ENCODE data around the gene PLCB3.
"Not testable (repeated sequence)": the region's sequence is repeated elsewhere in the genome, so short reads cannot be mapped to it uniquely, and the experiment has no call there.

PLCB3 gene

DNA sequence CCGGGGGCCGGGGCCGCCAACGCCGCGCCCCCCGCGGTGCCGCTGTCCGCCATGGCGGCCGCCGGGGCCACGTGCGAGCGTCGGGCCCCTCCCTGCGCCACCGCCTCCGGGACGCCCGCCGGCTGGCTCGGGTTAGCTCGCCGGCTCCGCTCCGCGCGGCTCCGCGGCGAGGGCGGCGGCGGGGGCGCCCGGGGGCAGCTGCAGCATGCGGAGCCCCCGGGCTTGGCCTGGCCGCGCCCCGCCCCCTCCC is 4.8 kb upstream of the PLCB3 start:
- in situ Hi-C loops (cut with HindIII; ENCODE audit: low pct_ligation_motif_present, low pct_unique_long_range_greater_than_20kb, low sequenced_read_pairs); DNase-seq: not testable (repeated sequence)

DNA sequence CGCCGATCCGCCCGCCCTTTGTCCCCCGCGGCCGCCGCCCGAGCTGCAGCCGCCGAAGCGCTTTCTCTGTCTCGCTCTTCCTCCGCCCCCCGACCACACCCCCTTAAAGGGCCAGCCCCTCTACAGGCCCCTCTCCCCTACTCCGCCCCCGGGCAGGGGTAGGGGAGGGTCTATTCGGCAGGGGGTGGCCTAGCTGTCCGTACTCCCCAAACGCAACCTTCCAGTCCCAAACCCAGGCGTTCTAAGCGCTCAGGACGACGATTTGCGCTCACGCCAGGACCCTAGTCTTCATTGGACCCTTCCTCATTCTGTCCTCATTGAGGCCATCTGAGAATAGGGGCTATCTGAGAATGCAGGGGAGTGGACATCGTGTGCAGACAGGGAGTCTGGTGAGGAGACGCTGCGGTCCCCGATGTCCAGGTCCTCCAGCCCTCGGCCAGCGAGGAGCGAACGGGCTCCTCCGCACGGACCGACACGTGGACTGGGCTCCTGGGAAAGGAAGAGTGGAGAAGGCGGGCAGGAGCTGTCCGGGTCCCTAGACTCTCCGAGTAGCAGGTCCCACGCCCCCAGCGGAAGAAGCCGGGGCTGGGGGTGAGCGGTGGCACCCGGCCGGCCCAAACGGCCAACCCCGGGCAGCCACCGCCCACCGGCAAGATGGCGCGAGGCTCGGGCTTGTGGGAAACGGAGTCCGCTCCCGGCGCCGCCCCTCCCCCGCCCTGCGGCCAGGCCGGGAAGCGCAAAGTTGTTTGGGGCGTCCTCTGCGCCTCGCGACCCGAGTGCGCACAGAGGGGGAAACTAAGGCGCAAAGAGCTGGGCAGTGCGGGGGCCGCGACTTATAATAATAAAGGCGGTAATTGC is 4.2 kb upstream of the PLCB3 start, which contains the start of gene PPP1R14B:
Gene PPP1R14B (minus strand): TSS at position 73 of the 858 bp plus-strand sequence. CDS start 270 bp downstream, outside the sequence.
- in situ Hi-C loops (cut with HindIII; ENCODE audit: low pct_ligation_motif_present, low pct_unique_long_range_greater_than_20kb, low sequenced_read_pairs): no loop called here
- DNase-seq: peak; percentile 83

DNA sequence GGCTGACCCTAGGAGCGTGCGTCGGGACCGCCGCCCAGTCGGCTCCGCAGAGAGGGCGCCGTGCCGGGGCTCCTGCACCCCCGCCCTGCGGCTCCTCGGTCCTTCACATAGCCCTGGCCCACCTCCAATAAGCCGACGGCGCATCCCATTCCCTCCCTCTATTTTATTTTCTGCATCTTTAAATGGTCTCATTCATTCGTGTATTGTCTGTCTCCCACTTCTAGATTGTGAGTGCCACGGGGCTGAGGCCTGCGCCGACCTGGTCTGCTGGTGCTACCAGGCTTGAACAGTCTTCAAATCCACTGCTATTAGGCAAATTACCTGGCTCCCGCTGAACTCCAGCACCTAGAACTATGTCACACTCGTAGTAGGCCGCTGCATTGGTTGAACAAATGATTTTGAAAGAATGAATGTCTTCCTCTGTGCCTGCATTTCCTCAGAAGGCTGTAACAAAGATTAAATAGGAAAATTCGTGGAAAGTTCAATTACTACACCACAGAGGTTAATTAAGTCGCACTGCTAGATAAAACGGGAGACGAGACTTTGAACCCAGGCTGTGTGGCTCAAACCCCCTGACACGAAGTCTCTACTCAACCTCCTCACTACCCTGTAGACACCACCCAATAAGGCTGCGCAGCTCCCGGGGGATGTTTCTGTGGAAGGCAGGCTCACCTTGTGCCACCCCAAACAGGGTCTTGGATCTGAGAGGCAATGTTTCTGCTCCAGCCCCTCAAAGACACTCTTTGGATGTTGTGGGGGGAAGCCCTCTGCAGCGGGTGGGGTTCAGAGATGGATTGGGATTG is 3.4 kb upstream of the PLCB3 start:
- no peak for DNase-seq
- in situ Hi-C loops (cut with HindIII; ENCODE audit: low pct_ligation_motif_present, low pct_unique_long_range_greater_than_20kb, low sequenced_read_pairs): no loop called here

DNA sequence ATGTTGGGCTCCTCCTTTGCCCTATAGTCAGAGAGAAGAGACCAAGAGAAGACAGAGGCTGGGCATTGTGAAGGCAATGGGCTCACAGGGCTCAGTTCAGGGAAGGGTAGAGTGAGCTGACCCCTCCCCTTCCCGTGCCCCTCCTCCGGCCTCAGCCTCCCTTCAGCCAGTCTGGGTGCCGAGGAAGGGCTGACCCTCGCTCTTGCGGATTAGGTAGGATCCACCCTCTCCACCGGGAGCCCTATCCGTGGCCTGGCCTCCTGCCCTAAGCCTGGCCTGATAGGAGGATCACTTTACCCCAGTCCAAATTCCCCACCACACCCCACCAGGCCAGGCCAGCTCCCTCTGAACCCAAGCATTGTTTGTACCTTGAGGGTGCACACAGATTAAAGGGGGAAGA is 2.8 kb upstream of the PLCB3 start:
- DNase-seq: no peak
- in situ Hi-C loops (cut with HindIII; ENCODE audit: low pct_ligation_motif_present, low pct_unique_long_range_greater_than_20kb, low sequenced_read_pairs): no loop called here

DNA sequence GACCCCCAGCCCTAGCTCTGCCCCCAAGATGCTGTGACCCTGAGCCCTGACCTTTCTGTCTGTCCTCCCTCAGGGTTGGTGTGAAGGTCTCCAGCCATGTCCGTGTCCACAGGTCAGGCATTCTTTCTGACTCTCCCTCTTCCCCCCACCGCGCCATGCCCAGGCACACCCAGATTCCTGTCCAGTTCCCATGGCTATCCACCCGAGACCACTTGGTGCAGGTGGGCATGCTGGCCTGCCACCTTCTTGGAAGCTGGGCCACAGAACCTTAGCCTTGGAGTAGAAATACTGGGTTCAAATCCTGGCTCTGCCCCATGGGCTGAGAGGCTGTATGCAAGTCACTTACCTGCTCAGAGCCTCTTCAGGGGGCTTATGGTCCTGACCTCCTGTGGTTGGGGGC is 2.3 kb upstream of the PLCB3 start:
- in situ Hi-C loops (cut with HindIII; ENCODE audit: low pct_ligation_motif_present, low pct_unique_long_range_greater_than_20kb, low sequenced_read_pairs): no loop called here

DNA sequence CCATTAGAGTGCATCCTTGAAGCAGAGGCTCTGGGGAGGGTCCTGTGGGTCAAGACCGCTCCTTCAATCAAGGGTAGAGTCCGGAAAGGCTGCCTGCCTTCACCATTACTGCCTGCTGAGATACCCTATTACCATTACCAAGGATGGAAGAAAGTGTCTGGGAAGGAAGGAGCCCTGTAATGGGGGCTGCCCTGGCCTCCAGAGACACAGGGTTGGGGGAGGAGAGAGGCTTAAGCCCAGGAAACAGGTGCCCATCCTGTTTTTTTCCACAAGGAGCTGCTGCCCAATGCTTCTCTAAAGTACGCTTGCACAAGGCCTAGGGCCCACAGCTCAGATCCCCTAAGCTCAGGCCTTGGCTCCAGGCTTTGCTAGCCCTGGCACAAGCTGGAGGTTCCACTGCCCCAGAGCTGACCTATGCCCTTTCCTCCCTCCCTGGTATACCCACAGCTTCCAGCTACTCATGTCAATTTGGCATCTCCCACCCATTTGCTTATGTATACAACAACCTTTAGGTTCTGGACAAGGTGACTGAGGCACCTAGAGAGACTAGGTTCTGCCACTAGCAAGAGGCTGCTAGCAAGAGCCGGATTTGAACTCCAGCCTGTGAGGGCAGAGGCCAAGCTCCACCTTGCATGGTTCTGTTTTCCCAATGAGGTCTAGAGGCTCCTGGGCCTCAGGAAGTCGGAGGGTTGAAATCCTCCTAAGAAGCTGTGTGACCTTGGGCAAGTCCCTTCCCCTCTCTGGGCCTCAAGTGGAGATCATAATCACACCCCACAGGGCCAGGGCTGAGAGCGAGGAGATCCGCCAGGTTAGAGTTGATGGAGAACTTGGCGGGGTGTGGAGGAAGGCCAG is 1.5 kb upstream of the PLCB3 start:
- no peak for DNase-seq
- in situ Hi-C loops (cut with HindIII; ENCODE audit: low pct_ligation_motif_present, low pct_unique_long_range_greater_than_20kb, low sequenced_read_pairs): no loop called here

More for the DNA sequence above, 2.3 kb upstream of the PLCB3 start:
- no peak for DNase-seq

DNA sequence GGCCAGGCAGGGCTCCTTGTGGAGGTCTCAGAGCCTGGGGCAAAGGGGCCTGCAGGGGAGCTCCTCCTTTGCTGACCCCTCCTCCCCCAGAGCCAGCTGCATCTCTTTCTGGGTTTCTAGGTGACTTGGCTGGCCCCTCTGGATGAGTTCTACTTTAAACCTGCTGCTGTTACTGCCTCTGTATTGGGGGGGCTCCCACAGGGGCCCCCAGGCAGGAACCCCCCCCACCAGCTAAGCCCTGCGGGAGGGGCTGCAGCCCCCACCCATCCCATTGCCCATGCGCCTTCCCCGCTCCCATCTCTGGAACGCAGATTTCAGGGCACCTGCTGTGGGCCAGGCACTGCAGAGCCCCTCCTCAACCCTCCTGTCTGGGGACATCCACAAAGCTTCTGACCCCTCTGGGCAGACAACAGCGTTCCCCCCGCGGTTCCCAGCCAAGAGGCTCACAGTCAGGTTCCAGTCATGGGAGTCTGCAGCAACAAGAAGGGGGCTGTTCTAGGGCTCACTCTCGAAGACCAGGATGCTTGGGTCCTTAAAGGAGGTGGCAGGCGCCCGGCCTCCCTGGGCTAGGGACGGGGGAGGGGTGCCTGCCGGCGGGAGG is 815 bp upstream of the PLCB3 start:
- in situ Hi-C loops (cut with HindIII; ENCODE audit: low pct_ligation_motif_present, low pct_unique_long_range_greater_than_20kb, low sequenced_read_pairs): no loop called here
- DNase-seq: no peak

DNA sequence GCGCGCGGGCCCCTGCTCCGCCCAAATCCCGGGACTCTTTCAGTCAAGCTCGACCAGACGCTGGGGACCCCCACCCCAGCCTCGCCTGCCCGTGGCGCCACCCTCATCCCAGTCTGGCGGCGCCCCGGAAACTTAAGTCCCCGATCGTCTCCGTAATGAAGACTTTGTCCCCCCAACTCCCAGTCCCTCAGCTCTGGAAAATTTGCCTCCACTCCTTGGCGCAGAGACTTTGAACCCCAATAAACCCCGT is 348 bp downstream of the PLCB3 start:
- DNase-seq: no peak
- in situ Hi-C loops (cut with HindIII; ENCODE audit: low pct_ligation_motif_present, low pct_unique_long_range_greater_than_20kb, low sequenced_read_pairs): no loop called here

DNA sequence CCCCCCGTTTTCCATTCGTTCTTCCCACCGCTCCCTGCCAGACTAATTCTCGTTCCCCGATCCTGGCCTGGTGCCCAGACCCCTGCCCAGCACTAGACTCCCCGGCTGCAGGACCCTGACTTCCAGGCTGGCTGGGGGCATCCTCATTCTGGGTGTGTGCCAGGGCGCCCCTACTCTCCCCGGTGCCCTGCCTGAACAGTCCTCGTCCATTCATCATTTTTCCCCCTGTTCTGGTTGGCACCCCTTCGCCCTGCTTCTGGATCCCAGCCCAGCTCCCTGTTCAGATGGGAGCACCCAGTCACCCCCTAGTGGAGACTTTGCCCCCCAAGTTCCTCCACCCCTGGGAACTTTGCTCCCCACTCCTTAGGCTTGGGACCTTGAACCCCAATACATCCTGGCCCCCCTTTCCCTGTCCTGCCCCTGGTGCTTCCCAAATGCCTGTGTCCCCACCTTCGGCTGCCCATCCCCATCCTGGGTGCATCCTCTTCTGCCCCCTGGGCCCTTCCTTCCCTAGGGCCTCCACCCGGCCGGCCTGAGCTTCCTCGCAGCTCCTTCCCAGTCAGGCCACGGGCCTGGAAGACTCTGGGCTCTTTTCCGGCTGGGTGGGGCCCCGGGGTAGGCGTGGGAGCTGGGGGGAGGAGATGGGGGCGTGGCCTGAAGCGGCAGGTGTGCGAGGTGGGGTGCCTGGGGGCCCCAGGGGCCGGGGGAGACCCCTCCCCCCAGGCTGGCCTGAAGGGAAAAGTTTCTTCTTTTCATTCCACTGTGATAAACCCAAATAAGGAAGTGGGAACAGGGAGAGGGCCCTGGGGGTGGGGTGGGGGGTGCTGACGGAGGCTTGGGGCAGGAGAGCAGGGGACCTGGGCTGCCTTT is 908 bp downstream of the PLCB3 start:
- in situ Hi-C loops (cut with HindIII; ENCODE audit: low pct_ligation_motif_present, low pct_unique_long_range_greater_than_20kb, low sequenced_read_pairs): no loop called here
- peak; percentile 65 for DNase-seq

DNA sequence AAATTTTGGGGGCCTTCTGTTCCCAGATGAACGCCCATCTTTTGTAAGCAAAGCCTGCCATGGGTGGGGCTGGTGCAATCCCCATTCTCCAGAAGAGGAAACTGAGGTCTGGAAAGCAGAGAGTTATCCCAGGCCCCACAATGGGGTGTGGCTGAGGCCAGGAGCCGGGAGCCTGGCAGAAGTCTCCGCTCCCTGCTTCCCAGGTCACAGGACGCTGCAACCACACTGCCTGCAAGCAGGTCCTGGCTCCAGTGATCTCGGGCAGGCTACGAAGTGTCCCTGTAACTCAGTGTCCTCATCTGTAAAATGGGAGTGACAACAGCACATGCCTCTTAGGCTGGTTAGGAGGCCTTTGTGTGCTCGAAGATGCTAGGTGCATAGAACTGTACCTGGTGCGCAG is 1.7 kb downstream of the PLCB3 start:
- no peak for DNase-seq
- in situ Hi-C loops (cut with HindIII; ENCODE audit: low pct_ligation_motif_present, low pct_unique_long_range_greater_than_20kb, low sequenced_read_pairs): no loop called here

DNA sequence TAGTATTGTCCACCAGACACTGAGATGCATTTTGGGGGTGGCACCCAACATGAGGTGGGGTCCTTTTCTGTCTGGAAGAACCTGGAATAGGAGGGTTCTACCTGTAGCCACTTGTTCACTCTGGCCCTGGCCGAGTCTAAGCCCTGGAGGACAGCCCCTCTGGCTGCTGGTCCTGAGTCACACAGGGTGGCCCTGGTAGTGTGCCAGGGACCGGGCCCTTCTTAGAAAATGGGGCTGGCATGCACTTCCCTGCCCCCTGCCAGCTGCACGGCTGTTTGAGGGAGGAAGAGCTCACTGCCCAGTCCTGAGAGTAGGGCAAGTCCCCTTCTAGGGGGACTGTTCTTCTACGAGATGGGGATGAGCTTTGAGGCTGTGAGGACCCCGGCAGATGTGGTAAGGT is 2.2 kb downstream of the PLCB3 start:
- in situ Hi-C loops (cut with HindIII; ENCODE audit: low pct_ligation_motif_present, low pct_unique_long_range_greater_than_20kb, low sequenced_read_pairs): no loop called here
- no peak for DNase-seq

DNA sequence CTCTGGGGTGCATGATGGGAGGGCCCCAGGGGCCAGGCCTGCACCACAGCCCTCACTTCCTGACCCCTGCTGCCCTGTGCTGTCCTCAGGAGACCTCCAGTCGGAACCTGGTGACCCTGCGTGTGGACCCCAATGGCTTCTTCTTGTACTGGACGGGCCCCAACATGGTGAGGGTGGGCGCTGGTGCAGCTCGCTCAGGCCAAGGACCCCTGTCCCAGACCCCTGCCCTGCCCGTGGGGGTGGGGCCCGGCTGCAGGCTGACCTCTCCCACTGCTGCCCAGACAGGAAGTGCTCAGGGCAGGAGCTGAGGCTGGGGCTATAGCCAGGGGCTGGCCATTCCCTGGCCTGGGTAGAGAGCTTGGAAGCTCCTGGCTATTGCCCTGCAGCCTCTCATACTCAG is 3.0 kb downstream of the PLCB3 start:
- DNase-seq: no peak
- in situ Hi-C loops (cut with HindIII; ENCODE audit: low pct_ligation_motif_present, low pct_unique_long_range_greater_than_20kb, low sequenced_read_pairs): no loop called here

DNA sequence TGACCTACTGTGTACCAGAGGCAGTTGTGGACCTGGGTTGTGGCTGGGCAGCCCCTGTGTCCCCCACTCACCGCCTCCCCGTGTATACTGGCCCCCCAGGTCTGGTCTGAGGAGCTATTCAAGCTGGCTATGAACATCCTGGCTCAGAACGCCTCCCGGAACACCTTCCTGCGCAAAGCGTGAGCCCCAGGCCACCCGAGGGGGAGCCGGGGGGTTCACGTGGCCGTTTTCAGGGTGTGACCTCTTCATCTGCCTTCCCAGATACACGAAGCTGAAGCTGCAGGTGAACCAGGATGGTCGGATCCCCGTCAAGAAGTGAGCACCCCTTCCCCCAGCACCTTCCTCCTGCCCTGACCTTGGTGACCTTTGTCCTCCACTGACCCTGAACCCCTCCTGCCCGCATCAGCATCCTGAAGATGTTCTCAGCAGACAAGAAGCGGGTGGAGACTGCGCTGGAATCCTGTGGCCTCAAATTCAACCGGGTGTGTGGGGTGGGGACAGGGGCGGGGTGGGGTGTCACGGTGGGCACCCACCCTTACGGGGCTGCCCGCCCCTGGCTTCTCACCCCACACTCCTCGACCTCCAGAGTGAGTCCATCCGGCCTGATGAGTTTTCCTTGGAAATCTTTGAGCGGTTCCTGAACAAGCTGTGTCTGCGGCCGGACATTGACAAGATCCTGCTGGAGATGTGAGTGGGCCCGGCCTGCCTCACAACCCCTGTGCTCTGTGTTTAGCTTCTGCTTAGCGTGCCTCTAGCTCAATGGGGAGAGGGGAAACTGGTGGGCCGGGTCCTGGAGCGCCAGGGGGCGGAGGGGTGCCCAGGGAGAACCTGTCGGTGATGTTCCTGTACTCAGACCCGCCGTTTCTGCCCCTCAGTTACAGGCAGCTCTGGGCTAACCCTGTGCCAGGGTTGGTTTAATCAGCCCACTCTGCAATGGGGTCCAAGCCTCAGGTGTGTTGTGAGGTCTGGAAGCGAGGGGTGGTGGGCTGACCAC is 4.1 kb downstream of the PLCB3 start:
- in situ Hi-C loops (cut with HindIII; ENCODE audit: low pct_ligation_motif_present, low pct_unique_long_range_greater_than_20kb, low sequenced_read_pairs): no loop called here

DNA sequence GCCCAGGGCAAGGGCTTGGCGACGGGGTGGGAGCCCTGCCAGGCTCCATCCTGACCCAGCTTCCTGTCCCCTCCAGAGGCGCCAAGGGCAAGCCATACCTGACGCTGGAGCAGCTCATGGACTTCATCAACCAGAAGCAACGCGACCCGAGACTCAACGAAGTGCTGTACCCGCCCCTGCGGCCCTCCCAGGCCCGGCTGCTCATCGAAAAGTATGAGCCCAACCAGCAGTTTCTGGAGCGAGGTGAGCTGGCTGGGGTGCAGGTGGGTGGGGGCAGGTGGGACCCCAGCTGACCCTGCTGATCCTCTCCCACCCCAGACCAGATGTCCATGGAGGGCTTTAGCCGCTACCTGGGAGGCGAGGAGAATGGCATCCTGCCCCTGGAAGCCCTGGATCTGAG is 5.0 kb downstream of the PLCB3 start:
- in situ Hi-C loops (cut with HindIII; ENCODE audit: low pct_ligation_motif_present, low pct_unique_long_range_greater_than_20kb, low sequenced_read_pairs): no loop called here
- no peak for DNase-seq

More for the DNA sequence above, 4.1 kb downstream of the PLCB3 start:
- DNase-seq: no peak

DNA sequence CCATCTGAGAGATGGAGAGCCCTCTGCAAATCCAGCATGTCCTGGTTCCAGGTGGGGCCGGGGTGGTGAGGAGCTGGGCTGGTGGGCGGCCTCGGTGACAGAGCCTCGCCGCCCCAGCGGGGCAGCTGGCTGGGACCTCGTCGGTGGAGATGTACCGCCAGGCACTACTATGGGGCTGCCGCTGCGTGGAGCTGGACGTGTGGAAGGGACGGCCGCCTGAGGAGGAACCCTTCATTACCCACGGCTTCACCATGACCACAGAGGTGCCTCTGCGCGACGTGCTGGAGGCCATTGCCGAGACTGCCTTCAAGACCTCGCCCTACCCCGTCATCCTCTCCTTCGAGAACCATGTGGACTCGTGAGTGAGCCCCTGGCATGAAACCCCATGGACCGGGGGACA is 7.0 kb downstream of the PLCB3 start:
- in situ Hi-C loops (cut with HindIII; ENCODE audit: low pct_ligation_motif_present, low pct_unique_long_range_greater_than_20kb, low sequenced_read_pairs): no loop called here
- no peak for DNase-seq

DNA sequence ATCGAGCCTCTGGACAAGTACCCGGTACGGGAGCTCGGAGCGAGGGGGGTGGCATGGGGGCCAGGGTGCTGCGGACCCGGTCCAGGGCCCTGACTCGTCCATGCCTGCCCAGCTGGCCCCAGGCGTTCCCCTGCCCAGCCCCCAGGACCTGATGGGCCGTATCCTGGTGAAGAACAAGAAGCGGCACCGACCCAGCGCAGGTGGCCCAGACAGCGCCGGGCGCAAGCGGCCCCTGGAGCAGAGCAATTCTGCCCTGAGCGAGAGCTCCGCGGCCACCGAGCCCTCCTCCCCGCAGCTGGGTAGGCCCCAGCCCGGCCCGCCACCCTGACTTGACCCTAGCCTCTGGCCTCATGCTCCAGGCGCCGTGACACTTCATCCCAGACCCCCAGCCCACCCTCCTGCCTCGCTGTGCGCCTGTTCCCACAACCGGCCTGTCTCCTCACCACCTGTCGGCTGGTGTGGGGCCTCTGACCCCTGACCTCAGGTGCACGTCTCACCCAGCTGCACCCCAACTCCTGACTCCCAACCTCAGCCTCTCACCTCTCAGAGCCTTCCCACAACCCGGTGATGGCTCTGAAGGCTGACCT is 7.7 kb downstream of the PLCB3 start:
- in situ Hi-C loops (cut with HindIII; ENCODE audit: low pct_ligation_motif_present, low pct_unique_long_range_greater_than_20kb, low sequenced_read_pairs): no loop called here
- DNase-seq: no peak

All from ACHN (cell line).